NCI-H2171 treated with DMSO at 0.1 percent for 48 hours (cell line): ENCODE measurements around the gene PRKG1.
"Not testable (repeated sequence)": the region's sequence is repeated elsewhere in the genome, so short reads cannot be mapped to it uniquely, and the experiment has no call there.

Source experiments
- DNase-seq: peaks from one replicate; lab custom pipeline; 2025; lab: John Stamatoyannopoulos, UW

Gene PRKG1

DNA sequence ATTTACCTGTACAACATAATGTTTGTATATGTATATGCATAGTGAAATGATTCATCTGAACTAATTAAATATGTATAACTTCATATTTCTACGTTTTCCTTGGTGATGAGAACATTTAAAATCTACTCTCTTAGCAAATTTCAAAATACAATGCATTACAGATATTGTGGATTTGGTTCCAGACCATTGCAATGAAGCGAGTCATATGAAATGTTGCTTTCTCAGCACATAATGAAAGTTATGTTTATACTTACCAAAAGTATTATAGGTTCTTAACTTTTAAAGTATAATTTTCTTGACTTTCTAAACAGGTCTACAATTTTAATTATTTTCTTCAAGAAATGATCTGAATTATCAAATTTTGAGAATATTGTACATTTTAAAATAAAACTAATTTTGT lies 435.9 kb downstream of the PRKG1 start:
- DNase-seq = no peak

- DNase-seq = no peak
Observed at GRCh38 chr10:51521605-51522004, 447.3 kb downstream of the PRKG1 start.

DNA sequence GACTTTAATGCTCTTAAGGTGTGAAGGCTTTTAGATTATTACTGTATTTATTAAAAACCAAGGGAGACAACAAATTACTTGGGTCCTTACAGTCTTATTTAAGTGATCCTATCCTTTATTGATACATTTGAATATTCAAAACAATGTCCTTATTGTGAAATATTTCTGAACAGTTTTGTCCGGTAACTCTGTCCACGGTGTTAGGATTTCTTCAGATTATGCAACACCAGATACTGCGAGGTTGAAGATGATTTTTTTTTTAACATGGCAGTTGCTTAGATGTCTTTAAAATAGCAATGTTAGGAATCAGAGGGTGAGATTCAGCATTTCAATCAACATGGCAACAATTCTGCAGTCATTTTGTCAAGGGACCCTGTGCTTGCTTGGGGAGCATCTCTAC lies 448.6 kb downstream of the PRKG1 start:
- no peak for DNase-seq

- DNase-seq = no peak
Observed at GRCh38 chr10:51523440-51523839, 449.2 kb downstream of the PRKG1 start.

DNA sequence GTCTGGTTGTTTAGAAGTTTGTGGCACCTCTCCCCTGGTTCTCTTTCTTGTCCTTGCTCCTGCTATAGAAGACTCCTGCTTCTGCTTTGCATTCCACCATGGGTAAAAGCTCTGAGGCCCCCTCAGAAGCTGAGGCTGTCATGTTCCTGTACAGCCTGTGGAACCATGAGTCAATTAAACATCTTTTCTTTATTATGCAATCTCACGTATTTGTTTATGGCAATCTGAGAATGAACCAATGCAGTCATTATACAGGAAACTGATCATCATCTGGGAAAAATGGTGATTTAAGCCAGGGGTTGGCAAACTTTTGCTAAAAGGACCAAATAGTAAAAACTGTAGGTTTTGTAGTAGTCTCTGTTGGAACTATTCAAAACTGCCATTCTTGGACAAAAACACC lies 449.8 kb downstream of the PRKG1 start:
- DNase-seq = no peak

- DNase-seq = no peak
Observed at GRCh38 chr10:51527522-51528219, 453.4 kb downstream of the PRKG1 start.

DNA sequence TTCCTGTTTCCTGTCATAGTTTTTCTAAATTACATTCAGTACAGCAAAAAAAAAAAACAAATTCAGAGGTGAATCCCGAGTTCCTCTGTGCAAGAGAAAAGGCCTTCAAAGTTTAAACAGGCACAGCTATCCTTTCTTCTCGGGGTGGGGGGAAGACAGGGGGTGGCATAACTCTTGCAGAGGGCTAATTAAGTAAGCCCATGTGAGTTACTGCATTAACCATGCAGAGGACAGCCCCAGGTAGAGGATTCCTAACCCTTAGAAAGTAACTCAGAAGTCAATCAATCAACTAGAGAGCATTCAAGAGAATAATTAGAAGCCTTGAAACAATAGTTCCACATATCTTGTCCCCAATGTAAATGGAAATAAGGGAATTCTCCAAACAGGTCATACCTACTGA lies 454.2 kb downstream of the PRKG1 start:
- DNase-seq = no peak

DNA sequence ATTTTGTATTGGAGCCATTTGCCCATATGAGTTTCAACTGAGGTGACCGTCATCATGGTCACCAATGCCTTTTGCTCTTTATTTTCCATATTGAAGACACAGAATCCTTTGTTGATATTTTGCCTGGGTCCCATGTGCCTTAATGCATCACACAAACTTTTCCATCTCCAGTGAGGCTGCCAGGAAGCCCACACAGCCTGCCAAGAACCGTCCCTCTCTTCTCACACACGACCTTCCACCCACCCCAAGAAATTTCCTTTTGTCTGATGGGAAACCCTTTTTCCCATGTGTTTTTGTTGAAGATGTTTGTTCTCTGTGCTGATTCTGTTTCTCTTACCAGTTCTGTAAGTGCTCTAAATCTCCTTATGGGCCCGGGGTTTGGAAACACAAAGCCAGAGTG lies 456.3 kb downstream of the PRKG1 start:
- DNase-seq = no peak

GRCh38 chr10:51532044-51532443 lies 457.8 kb downstream of the PRKG1 start:
- DNase-seq = no peak

- no peak for DNase-seq
Observed at GRCh38 chr10:51542853-51543252, 468.6 kb downstream of the PRKG1 start.

DNA sequence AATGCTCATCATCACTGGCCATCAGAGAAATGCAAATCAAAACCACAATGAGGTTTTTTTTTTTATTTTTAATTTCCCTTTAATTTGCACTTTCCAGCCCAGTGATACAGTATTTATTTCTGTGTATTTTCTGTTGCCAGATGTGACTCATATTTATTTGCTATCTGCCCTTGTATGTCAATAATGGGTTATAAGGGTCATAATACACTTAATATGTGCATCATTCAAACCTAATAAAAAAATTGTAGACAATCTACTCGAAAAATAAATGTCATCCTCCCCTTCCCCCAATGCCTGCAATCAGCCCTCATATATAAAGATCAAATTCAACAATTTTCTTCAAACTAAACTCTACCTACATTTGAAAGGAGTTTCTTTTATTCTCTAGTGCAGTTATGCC lies 470.6 kb downstream of the PRKG1 start:
- no peak for DNase-seq

GRCh38 chr10:51547941-51548340 lies 473.7 kb downstream of the PRKG1 start:
- no peak for DNase-seq

DNA sequence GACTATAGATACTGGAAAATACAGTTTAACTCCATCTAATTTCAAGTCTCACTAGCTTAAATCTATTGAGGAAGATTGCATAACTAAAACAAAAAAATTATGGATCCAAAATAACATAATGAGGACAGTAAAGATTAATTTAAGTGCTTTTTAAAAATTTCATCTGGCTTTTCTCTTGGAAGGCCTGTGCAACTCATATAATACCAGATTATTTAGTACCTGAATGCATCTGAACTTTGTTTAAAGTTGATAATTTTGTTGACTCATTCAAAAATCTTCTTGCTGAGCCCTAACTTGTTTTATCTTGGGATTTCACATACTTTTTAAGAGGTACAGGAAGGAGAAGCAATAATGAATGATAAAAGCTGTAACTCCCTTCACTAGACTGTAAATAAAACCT lies 478.6 kb downstream of the PRKG1 start:
- no peak for DNase-seq

DNA sequence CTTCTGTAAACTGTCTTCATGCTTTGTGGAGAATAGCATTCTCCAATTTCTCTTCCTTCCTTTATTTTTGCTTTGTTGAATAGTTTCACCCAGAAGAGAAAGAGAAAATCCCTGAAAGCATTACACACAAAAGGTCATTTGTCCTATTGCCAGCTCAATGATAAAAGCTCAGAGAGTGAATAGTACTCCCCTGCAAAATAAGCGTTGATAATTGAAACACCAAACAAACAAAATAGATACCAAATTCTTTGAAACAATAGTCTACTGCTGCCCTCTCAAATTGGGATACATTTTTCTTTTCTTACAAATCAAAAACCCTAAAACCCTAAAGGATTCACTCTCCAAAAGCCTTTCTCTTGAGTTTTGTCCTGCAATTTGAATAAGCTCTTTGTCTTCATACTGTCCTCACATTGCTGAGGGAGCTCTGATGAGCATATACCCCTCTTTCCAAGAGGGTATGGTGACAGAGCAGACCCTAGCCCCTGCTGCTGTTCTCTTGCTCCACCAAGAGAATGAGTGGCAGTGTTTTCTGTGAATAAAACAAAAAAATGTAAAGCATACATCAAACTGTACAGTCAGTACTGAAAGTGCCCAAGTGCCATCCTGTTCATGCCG lies 490.7 kb downstream of the PRKG1 start:
- no peak for DNase-seq

GRCh38 chr10:51567271-51567670 lies 493.0 kb downstream of the PRKG1 start:
- DNase-seq = no peak

- DNase-seq = no peak
Observed at GRCh38 chr10:51569467-51569866, 495.2 kb downstream of the PRKG1 start.

DNA sequence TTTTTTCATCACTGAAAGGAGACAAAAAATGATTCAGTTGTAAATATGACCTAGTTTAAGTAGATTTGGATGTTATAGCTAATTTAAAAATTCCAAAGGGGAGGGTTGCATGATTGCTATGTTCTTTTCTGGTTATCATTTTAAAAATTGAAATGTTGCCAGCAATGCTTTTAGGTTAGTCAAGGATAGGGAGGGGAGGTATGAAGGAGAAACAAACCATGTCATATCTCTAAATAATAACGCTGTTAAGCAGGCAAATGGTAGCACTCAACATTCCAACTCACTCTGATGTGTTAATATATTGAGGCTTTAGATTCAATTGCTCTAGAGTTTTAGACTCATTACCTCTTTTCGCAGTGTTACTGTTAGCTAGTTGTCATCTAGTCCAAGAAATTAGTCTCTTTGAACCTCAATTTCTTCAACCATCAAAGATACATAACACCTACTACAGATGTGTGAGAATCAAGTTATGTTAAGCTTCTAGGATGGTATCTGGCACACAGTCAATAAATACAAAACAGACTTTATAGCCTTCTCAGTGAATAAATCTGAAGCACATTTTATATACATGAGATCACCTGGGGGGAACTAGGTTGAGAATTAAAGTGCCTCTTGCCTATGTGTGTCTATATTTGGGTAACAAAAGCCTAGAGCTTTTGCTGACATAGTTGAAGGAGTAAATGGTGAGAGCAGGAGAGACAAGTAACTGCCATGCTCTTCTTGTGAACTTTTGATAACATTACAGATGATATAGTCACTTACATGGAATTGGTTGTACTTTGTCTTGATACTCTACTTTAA lies 500.2 kb downstream of the PRKG1 start:
- DNase-seq = no peak

DNA sequence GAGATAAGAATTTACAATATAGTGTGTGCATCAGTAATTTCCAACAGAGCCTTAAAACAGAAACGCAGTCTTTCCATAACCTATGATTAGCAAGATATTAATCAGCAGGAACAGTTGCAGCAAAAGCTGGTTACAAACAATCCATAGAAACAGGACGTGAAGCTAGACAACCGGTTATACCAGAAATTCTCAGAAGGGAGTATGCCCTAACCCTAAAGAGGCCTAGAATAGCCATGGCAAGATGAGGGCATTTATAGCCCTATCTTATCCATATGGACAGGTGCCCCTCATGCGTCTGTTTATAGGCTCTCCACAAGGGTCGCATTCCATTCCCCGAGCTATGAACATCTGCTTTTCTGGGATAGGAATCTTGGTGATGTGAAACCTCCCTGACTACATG lies 506.9 kb downstream of the PRKG1 start:
- DNase-seq = not testable (repeated sequence)

- no peak for DNase-seq
Observed at GRCh38 chr10:51583976-51584375, 509.7 kb downstream of the PRKG1 start.

DNA sequence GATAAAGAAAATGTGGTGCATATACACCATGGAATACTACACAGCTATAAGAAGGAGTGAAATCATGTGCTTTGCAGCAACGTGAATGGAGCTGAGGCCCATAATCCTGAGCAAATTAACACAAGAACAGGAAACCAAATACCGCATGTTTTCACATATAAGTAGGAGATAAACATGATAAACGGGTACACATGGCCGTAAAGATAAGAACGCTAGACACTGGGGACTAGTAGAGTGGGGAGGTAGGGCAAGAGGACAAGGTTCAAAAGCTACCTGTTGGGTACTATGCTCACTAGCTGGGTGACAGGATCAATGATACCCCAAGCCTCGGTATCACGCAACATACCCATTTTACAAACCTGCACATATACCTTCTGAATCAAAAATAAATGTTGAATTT lies 511.5 kb downstream of the PRKG1 start:
- no peak for DNase-seq

DNA sequence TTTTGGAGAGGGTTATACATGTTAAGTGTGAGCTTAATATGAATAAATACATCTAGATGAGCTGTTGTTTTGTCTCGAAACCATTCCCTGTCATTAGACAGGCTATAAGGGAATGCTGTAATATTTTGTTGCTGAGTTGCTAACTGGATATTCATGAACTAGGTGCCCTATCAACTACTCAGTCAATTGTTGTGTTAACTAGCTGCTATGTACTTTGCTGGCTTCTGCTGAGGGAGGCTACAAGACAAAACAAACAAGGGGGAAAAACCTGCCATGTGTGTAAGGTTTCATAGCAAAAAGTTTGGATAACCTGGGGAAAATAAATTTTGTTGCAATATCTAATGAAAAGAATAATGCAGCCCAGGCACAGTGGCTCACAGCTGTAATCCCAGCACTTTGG lies 514.7 kb downstream of the PRKG1 start:
- DNase-seq = no peak

DNA sequence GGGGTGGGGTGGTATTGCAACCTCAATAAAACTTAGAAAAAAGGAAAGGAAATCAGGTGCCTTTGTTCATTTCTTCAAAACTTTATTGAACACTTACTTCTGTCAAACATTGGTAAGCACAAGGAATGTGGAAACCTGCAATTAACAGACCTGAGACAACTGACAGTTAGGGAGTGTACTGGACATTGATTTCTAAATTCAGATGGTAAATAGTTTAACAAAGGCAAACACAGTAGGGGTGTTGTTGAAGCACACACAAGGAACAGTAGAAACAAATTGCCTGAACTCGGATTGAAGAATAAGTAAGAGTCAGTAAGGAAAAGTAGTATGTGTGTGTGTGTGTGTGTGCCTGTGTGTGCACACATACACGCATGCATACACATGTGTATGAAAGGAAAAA lies 516.5 kb downstream of the PRKG1 start:
- no peak for DNase-seq

- DNase-seq = no peak
Observed at GRCh38 chr10:51596695-51597094, 522.4 kb downstream of the PRKG1 start.
